PFSK-1 (cell line): ENCODE measurements around the gene FGGY.

Experiments used
- FOXP2 ChIP-seq: optimal IDR thresholded peaks from 2 replicates; pipeline ENCODE3; 2011; ENCODE audit warnings: borderline replicate concordance, control low read depth, inconsistent platforms; ENCODE audit not compliant: insufficient read depth; ENCODE audit errors: extremely low read length, extremely low read depth
- POLR2AphosphoS5 ChIP-seq: IDR thresholded peaks from 2 replicates; pipeline ENCODE4 v1.6.1; 2012; ENCODE audit warnings: low read depth, mild to moderate bottlenecking, control low read depth, low read length, moderate library complexity
- REST ChIP-seq, 2 experiments: IDR thresholded peaks; 2 replicates each; pipeline versions ENCODE4 v1.6.1 to v1.8.0; 2011 to 2012; ENCODE audit warnings: low read depth in 2 of 2, low read length in 2 of 2, control low read depth in 1 of 2, inconsistent platforms in 1 of 2, mild to moderate bottlenecking in 1 of 2, moderate library complexity in 1 of 2; ENCODE audit not compliant: insufficient read depth in 1 of 2
- SIN3A ChIP-seq: IDR thresholded peaks from 2 replicates; pipeline ENCODE4 v1.6.1; 2012; ENCODE audit warnings: mild to moderate bottlenecking, low read length, moderate library complexity, borderline replicate concordance; ENCODE audit not compliant: insufficient read depth
- TAF1 ChIP-seq: IDR thresholded peaks from 2 replicates; pipeline ENCODE4 v1.6.1; 2012; ENCODE audit warnings: low read length, control low read depth, borderline replicate concordance; ENCODE audit not compliant: insufficient read depth

Gene FGGY

GRCh38 chr1:59683197-59683596, 386.3 kb downstream of the FGGY start:
- TF ChIP-seq TAF1 (no peak), REST (IDR thresholded peaks at IDR 0.05; ENCODE audit: insufficient read depth in 1 of 2, low read depth in 2 of 2, low read length in 2 of 2) (no peak), FOXP2 (no peak), SIN3A (no peak), POLR2AphosphoS5 (no peak)

DNA sequence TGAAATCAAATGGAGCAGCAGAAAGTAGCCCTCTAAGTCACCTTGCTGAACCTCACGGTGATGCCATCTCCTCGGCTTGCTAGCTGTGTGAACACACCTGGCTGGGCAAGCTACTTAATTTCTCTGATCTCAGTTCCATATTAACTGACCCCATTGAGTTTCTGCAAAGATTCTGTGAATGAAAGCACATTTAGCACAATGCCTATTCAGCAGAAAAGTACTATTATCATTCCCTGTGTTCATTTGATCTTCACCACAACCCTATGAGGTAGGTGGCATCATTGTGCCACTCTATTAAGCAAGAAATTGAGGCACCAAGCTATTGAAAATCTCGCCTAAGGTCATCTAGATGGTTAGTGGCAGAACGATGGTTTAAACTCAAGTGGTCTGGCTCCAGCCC, 387.8 kb downstream of the FGGY start:
- no peak for TF ChIP-seq REST (IDR thresholded peaks at IDR 0.05; ENCODE audit: insufficient read depth in 1 of 2, low read depth in 2 of 2, low read length in 2 of 2)
- TF ChIP-seq POLR2AphosphoS5, result no peak
- TF ChIP-seq TAF1, result no peak
- TF ChIP-seq SIN3A, result no peak
- no peak for TF ChIP-seq FOXP2

DNA sequence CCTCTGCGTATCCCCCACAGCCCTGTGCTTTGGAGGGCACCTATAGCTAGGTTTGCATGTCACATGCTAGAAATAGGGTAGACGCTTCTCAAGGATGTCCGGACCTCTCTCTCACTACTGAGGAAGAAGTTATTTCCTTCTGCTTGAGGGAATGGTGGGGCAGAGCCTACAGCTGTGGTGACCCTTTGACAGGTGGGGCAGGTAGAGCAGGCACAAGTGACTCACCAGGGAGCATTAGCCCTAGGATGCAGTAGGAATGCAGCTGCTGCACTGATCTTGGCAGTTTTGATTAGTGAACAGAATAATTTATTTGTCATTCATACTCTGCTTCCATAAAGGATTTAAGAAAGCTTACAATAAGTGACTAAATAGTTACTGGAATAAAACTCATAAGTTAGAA, 388.2 kb downstream of the FGGY start:
- TF ChIP-seq SIN3A (no peak), FOXP2 (no peak), TAF1 (no peak), REST (IDR thresholded peaks at IDR 0.05; ENCODE audit: insufficient read depth in 1 of 2, low read depth in 2 of 2, low read length in 2 of 2) (no peak), POLR2AphosphoS5 (no peak)

DNA sequence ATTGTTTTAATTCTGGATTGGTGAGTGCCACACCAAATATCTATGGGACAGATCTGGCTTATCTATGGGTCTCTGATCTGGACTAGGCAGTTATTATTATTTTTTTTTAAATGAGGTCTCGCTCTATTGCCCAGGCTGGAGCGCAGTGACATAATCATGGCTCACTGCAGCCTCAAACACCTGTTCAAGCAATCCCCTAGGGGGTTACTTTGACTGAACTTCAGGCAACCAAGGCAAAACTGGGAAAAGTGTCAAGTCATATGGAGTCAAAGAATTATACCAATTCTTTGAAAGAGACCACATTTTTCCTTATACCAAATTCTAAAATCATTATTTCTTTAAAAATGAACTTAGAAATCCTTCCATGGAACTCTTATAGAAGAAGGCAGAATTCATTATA, 388.8 kb downstream of the FGGY start:
- TF ChIP-seq REST (IDR thresholded peaks at IDR 0.05; ENCODE audit: insufficient read depth in 1 of 2, low read depth in 2 of 2, low read length in 2 of 2) (no peak), SIN3A (no peak), TAF1 (no peak), POLR2AphosphoS5 (no peak), FOXP2 (no peak)

- TF ChIP-seq SIN3A (no peak), FOXP2 (no peak), REST (IDR thresholded peaks at IDR 0.05; ENCODE audit: insufficient read depth in 1 of 2, low read depth in 2 of 2, low read length in 2 of 2) (no peak), POLR2AphosphoS5 (no peak), TAF1 (no peak)
Observed at GRCh38 chr1:59686170-59686569, 389.3 kb downstream of the FGGY start.
